Endothelial cell of umbilical vein (primary cell): Measurements from ENCODE around the gene DNAH6. TPM values are rescaled to one million over a fixed set of nuclear protein-coding genes. Genes with fewer than 3 reads are reported as not detected.

ENCODE experiments used
- BruUV-seq: library from RNA; stranded (reverse); fragments of 400-500 nt; replicated peaks from 2 replicates; lab custom pipeline; 2021; lab: Mats Ljungman, UMichigan
- CTCF ChIA-PET: fragments of 300-600, 350-600 bp; sonication (Branson Sonifier 250); formaldehyde crosslinking; loops from one replicate; lab custom pipeline; 2021; ENCODE audit warnings: antibody characterized with exemption, inconsistent platforms; lab: Charles Lee
- POLR2A ChIA-PET: fragments of 300-600, 350-600 bp; sonication (Branson Sonifier 250); formaldehyde crosslinking; loops from one replicate; lab custom pipeline; 2021; ENCODE audit warnings: antibody characterized with exemption, inconsistent platforms; lab: Charles Lee
- DNase-seq: peaks from one replicate; pipeline ENCODE4 v3.0.0-alpha.2; 2011; ENCODE audit warnings: low read depth, low spot score
- FAIRE-seq: peaks from 2 replicates; lab custom pipeline; 2011; peaks lifted over from hg19 to GRCh38; lab: Jason Lieb, UNC
- H2AFZ ChIP-seq: 2 replicates; pipeline ENCODE4 v1.6.0; 2012; ENCODE audit warnings: low read depth, low read length, control low read depth, inconsistent platforms
- H3K27ac ChIP-seq: 2 replicates; pipeline ENCODE4 v1.5.1; 2011; ENCODE audit warnings: low read depth, mild to moderate bottlenecking, control low read depth, low read length, moderate library complexity; ENCODE audit not compliant: insufficient read depth
- H3K27me3 ChIP-seq, 2 experiments: 2 replicates each; pipeline versions ENCODE4 v1.6.0 to v1.6.1; 2011; ENCODE audit warnings: low read length in 2 of 2, mixed read lengths in 1 of 2; ENCODE audit not compliant: control insufficient read depth in 2 of 2, insufficient read depth in 2 of 2
- H3K36me3 ChIP-seq, 2 experiments: 2 replicates in 1 of 2; 3 replicates in 1 of 2; pipeline ENCODE4 v1.5.1; 2011; ENCODE audit warnings: low read length in 2 of 2, mild to moderate bottlenecking in 1 of 2, moderate library complexity in 1 of 2; ENCODE audit not compliant: control insufficient read depth in 2 of 2, insufficient read depth in 2 of 2; ENCODE audit errors: extremely low read depth in 1 of 2
- H3K4me1 ChIP-seq: 3 replicates; pipeline ENCODE4 v1.5.1; 2011; ENCODE audit warnings: mild to moderate bottlenecking, low read length; ENCODE audit not compliant: control insufficient read depth, insufficient read depth; ENCODE audit errors: extremely low read depth
- H3K4me2 ChIP-seq: 2 replicates; pipeline ENCODE4 v1.6.1; 2011; ENCODE audit warnings: low read length, control low read depth, mixed read lengths; ENCODE audit not compliant: insufficient read depth
- H3K4me3 ChIP-seq, 3 experiments: fragments of 200-600 bp in 1 of 3; sonication (generic), shearing (Covaris generic) in 1 of 3; replicated peaks in 1 of 3; 2 replicates each; pipeline ENCODE4 v1.5.1; 2011 to 2016; ENCODE audit warnings: control low read depth in 3 of 3, low read length in 3 of 3, mild to moderate bottlenecking in 2 of 3, inconsistent platforms in 1 of 3, low read depth in 1 of 3, moderate library complexity in 1 of 3; ENCODE audit not compliant: insufficient read depth in 1 of 3
- H3K79me2 ChIP-seq: 2 replicates; pipeline ENCODE4 v1.6.0; 2012; ENCODE audit warnings: low read length, inconsistent platforms; ENCODE audit not compliant: control insufficient read depth, insufficient read depth
- H3K9ac ChIP-seq: replicated peaks from 2 replicates; pipeline ENCODE3; 2011; ENCODE audit warnings: low read length, control low read depth; ENCODE audit not compliant: insufficient read depth; ENCODE audit errors: extremely low read depth
- H3K9me1 ChIP-seq: replicated peaks from 3 replicates; pipeline ENCODE4 v1.6.0; 2011; ENCODE audit warnings: mild to moderate bottlenecking, low read length; ENCODE audit not compliant: control insufficient read depth, insufficient read depth; ENCODE audit errors: extremely low read depth
- H3K9me3 ChIP-seq: replicated peaks from 2 replicates; pipeline ENCODE4 v1.5.1; 2012; ENCODE audit warnings: low read length, inconsistent platforms; ENCODE audit not compliant: control insufficient read depth, insufficient read depth
- H4K20me1 ChIP-seq: replicated peaks from 2 replicates; pipeline ENCODE3; 2011; ENCODE audit warnings: mild to moderate bottlenecking, low read length; ENCODE audit not compliant: control insufficient read depth, insufficient read depth; ENCODE audit errors: extremely low read depth
- EZH2 ChIP-seq: IDR thresholded peaks from 2 replicates; pipeline ENCODE4 v1.6.1; 2012; ENCODE audit warnings: borderline replicate concordance, low read depth, mild to moderate bottlenecking, moderate library complexity, low read length, inconsistent platforms; ENCODE audit not compliant: severe bottlenecking
- FOS ChIP-seq: IDR thresholded peaks from 2 replicates; pipeline ENCODE4 v1.6.1; 2011; ENCODE audit warnings: mild to moderate bottlenecking, low read length, moderate library complexity, borderline replicate concordance; ENCODE audit not compliant: insufficient read depth
- JUN ChIP-seq: IDR thresholded peaks from 2 replicates; pipeline ENCODE4 v1.6.1; 2011; ENCODE audit warnings: borderline replicate concordance, low read depth; ENCODE audit not compliant: insufficient read length, insufficient read depth
- POLR2A ChIP-seq: IDR thresholded peaks from 2 replicates; pipeline ENCODE4 v1.6.1; 2012; ENCODE audit warnings: low read depth, mild to moderate bottlenecking, control low read depth, low read length
- POLR2AphosphoS5 ChIP-seq: IDR thresholded peaks from 2 replicates; pipeline ENCODE4 v1.6.1; 2012; ENCODE audit warnings: low read depth, mild to moderate bottlenecking, control low read depth, low read length, moderate library complexity; ENCODE audit not compliant: insufficient read depth
- dilution Hi-C: fragments of 300-500 bp; cut with MboI; formaldehyde crosslinking; loops from one replicate; pipeline ENCODE4 v1.15.0; 2019; ENCODE audit warnings: low sequenced_read_pairs; ENCODE audit not compliant: extremely low pct_ligation_motif_present
- intact Hi-C: fragments of 100-400 bp; cut with micrococcal nuclease; formaldehyde crosslinking; loops from one replicate; pipeline ENCODE4 v1.10.0; 2022
- polyA plus RNA-seq, 4 experiments: library from polyadenylated mRNA; depleted of rRNA in 3 of 4; stranded (reverse) in 3 of 4; unstranded in 1 of 4; fragments of >200 nt; gene quantifications; 2 replicates each; pipeline versions ENCODE4 v1.2.1 to v1.2.3, GENCODE V29; 2011 to 2012; ENCODE audit warnings: missing spikeins in 1 of 4
- total RNA-seq: library from RNA; stranded (reverse); gene quantifications from 2 replicates; pipeline ENCODE4 v1.2.3, GENCODE V29; 2021
- TF ChIP-seq, protein P1 (sequence below), 2 donors: IDR thresholded peaks; 1 replicate in 1 of 2; 2 replicates in 1 of 2; pipeline ENCODE4 v1.5.1; 2011; ENCODE audit warnings: low read length in 2 of 2, mild to moderate bottlenecking in 2 of 2, moderate library complexity in 2 of 2, control low read depth in 1 of 2, inconsistent platforms in 1 of 2, low read depth in 1 of 2; ENCODE audit not compliant: insufficient read depth in 1 of 2; ENCODE audit errors: extremely low read depth in 1 of 2
- TF ChIP-seq, protein P2 (sequence below): IDR thresholded peaks from 2 replicates; pipeline ENCODE4 v1.6.1; 2011; ENCODE audit not compliant: insufficient read depth, insufficient read length

The DNAH6 gene
- total and polyA plus RNA-seq, 2 donors (not counting 3 experiments of a cell fraction or from before 2014, with no cell fraction given) = 0.24 TPM; not detected in 1

DNA sequence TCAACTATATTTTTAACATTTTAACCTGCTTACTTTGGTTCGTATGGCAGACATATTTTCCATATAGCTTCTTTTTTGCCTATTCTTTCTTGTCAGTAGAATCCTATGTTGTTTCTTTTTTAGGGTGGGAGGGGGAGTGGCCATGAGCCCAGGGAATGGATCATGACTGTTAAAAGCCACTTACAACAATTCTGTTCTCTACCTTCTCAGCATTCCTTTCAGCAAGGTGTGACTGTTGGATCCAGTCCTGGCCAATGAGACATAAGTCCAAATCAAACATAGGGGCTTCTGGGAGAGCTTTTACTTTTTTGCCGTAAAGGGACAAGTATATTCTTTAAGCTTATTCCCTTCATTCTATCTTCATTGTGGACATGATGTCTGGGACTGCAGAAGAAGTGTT, 25.0 kb upstream of the DNAH6 start:
- TF ChIP-seq POLR2AphosphoS5 (no peak), JUN (no peak), FOS (no peak), EZH2 (no peak), POLR2A (no peak)
- TF ChIP-seq, protein P1, sequence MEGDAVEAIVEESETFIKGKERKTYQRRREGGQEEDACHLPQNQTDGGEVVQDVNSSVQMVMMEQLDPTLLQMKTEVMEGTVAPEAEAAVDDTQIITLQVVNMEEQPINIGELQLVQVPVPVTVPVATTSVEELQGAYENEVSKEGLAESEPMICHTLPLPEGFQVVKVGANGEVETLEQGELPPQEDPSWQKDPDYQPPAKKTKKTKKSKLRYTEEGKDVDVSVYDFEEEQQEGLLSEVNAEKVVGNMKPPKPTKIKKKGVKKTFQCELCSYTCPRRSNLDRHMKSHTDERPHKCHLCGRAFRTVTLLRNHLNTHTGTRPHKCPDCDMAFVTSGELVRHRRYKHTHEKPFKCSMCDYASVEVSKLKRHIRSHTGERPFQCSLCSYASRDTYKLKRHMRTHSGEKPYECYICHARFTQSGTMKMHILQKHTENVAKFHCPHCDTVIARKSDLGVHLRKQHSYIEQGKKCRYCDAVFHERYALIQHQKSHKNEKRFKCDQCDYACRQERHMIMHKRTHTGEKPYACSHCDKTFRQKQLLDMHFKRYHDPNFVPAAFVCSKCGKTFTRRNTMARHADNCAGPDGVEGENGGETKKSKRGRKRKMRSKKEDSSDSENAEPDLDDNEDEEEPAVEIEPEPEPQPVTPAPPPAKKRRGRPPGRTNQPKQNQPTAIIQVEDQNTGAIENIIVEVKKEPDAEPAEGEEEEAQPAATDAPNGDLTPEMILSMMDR (IDR thresholded peaks at IDR 0.05; ENCODE audit: extremely low read depth in 1 of 2, insufficient read depth in 1 of 2, low read depth in 1 of 2, low read length in 2 of 2) = no peak
- TF ChIP-seq, protein P2, sequence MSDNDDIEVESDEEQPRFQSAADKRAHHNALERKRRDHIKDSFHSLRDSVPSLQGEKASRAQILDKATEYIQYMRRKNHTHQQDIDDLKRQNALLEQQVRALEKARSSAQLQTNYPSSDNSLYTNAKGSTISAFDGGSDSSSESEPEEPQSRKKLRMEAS = no peak
- dilution Hi-C loops = no loop called here
- no peaks in the 10 kb centered on the region for H3K79me2 ChIP-seq
- no peak overlapping the region for H3K9ac ChIP-seq
- CTCF ChIA-PET = interaction anchor here (1.3 kb wide), 1 partner anchor 23 kb away, joined by 4 read pairs; no protein-coding TSS in a partner anchor
- intact Hi-C loops = loop anchor here (10.0 kb wide), 1 partner anchor 804 kb away; no protein-coding TSS in a partner anchor
- no peak overlapping the region for H3K27ac ChIP-seq
- H3K4me1 ChIP-seq = peaks cover 21% of the 10 kb centered on the region
- H2AFZ ChIP-seq = no peak overlapping the region
- no peaks in the 10 kb centered on the region for H3K36me3 ChIP-seq
- DNase-seq = no peak
- H4K20me1 ChIP-seq = no peaks in the 10 kb centered on the region
- FAIRE-seq = no peak
- H3K4me2 ChIP-seq = no peak overlapping the region
- H3K9me1 ChIP-seq = no peaks in the 10 kb centered on the region
- BruUV-seq = no TSS peak
- POLR2A ChIA-PET = no interaction called here
- no peak overlapping the region for H3K4me3 ChIP-seq
- H3K27me3 ChIP-seq = no peaks in the 10 kb centered on the region
- no peaks in the 10 kb centered on the region for H3K9me3 ChIP-seq
